Left ventricle myocardium inferior (tissue), 1 donor: ENCODE measurements around the gene NES. TPM values are rescaled to one million over a fixed set of nuclear protein-coding genes. Genes with fewer than 3 reads are reported as not detected.

Source experiments
- DNase-seq: peaks from one replicate; pipeline ENCODE4 v3.0.0-alpha.2; 2020
- H3K27ac ChIP-seq: fragments of 200-600 bp; replicated peaks from 2 replicates; pipeline ENCODE4 v1.8.0; 2021
- H3K27me3 ChIP-seq: fragments of 200-600 bp; 2 replicates; pipeline ENCODE4 v1.8.0; 2021; ENCODE audit warnings: low read depth
- H3K36me3 ChIP-seq: fragments of 200-600 bp; 2 replicates; pipeline ENCODE4 v1.8.0; 2021
- H3K4me1 ChIP-seq: fragments of 200-600 bp; 2 replicates; pipeline ENCODE4 v1.8.0; 2021
- H3K4me3 ChIP-seq: fragments of 200-600 bp; 2 replicates; pipeline ENCODE4 v1.8.0; 2021; ENCODE audit warnings: mild to moderate bottlenecking, moderate library complexity
- H3K9me3 ChIP-seq: fragments of 200-600 bp; replicated peaks from 2 replicates; pipeline ENCODE4 v1.8.0; 2021
- CTCF ChIP-seq: fragments of 200-600 bp; IDR thresholded peaks from 2 replicates; pipeline ENCODE4 v1.8.0; 2021; ENCODE audit warnings: antibody characterized with exemption, mild to moderate bottlenecking, borderline replicate concordance
- intact Hi-C: fragments of 100-400 bp; cut with micrococcal nuclease; formaldehyde crosslinking; loops from one replicate; pipeline ENCODE4 v1.11.0; 2022
- total RNA-seq: library from RNA; stranded (reverse); fragmentation: NEBNext Ultra II Directional; extraction: Animal tissue kit (Norgen Biotek cat#: 25700); gene quantifications from one replicate; pipeline ENCODE4 v1.2.1, GENCODE V29; 2021
- donor health status: DM: no; HTN: yes; CAD: no; lungs with severe emphysema.

Gene NES
- total RNA-seq, 1 donor from 2014 or later = 164 TPM

GRCh38 chr1:156644146-156644545 is 33.1 kb downstream of the NES start:
- no peak overlapping the region for H3K27ac ChIP-seq
- intact Hi-C loops = no loop called here
- no peak for DNase-seq
- H3K36me3 ChIP-seq = no peaks in the 10 kb centered on the region
- peaks cover 19% of the 10 kb centered on the region for H3K4me1 ChIP-seq
- no peak overlapping the region for H3K4me3 ChIP-seq
- no peak for TF ChIP-seq CTCF
- no peaks in the 10 kb centered on the region for H3K9me3 ChIP-seq
- H3K27me3 ChIP-seq = peaks cover 99% of the 10 kb centered on the region

GRCh38 chr1:156643778-156644092 is 33.5 kb downstream of the NES start:
- H3K36me3 ChIP-seq = no peaks in the 10 kb centered on the region
- peaks cover 100% of the 10 kb centered on the region for H3K27me3 ChIP-seq
- no peaks in the 10 kb centered on the region for H3K9me3 ChIP-seq
- DNase-seq = no peak
- TF ChIP-seq CTCF = no peak
- no peak overlapping the region for H3K27ac ChIP-seq
- H3K4me3 ChIP-seq = no peak overlapping the region
- peaks cover 23% of the 10 kb centered on the region for H3K4me1 ChIP-seq
- intact Hi-C loops = no loop called here

GRCh38 chr1:156643049-156643777 is 34.0 kb downstream of the NES start:
- intact Hi-C loops = no loop called here

GRCh38 chr1:156642265-156643048 is 34.8 kb downstream of the NES start:
- H3K4me1 ChIP-seq = peaks cover 28% of the 10 kb centered on the region
- no peak for DNase-seq
- H3K27ac ChIP-seq = no peak overlapping the region
- intact Hi-C loops = no loop called here
- H3K27me3 ChIP-seq = peaks cover 100% of the 10 kb centered on the region
- H3K36me3 ChIP-seq = no peaks in the 10 kb centered on the region
- peak overlapping the region; percentile 59 for H3K4me3 ChIP-seq
- no peak for TF ChIP-seq CTCF
- no peaks in the 10 kb centered on the region for H3K9me3 ChIP-seq

More at GRCh38 chr1:156643049-156643777, 34.0 kb downstream of the NES start:
- Histone ChIP-seq H3K4me3 (no peak overlapping the region), H3K27me3 (peaks cover 100% of the 10 kb centered on the region), H3K9me3 (no peaks in the 10 kb centered on the region), H3K27ac (no peak overlapping the region), H3K4me1 (peaks cover 28% of the 10 kb centered on the region), H3K36me3 (no peaks in the 10 kb centered on the region)
- no peak for TF ChIP-seq CTCF
- no peak for DNase-seq

GRCh38 chr1:156641761-156642264 is 35.4 kb downstream of the NES start, which contains the start of gene BCAN:
BCAN (plus strand) TSS chr1:156642117; CDS start chr1:156646055, 3,938 bp downstream.
- Histone ChIP-seq H3K27me3 (peaks cover 100% of the 10 kb centered on the region), H3K4me3 (peak within 1 kb of the TSS; percentile 59)
- TF ChIP-seq CTCF = no peak

More at GRCh38 chr1:156641761-156642264, 35.4 kb downstream of the NES start, which contains the start of gene BCAN:
- intact Hi-C loops = no loop called here
- no peaks in the 10 kb centered on the region for H3K36me3 ChIP-seq
- peaks cover 28% of the 10 kb centered on the region for H3K4me1 ChIP-seq
- H3K9me3 ChIP-seq = no peaks in the 10 kb centered on the region
- H3K27ac ChIP-seq = no peak within 1 kb of the TSS
- DNase-seq = peak; percentile 43
